GM21515 (cell line): ENCODE results near the gene MYO16.

Experiments
- ATAC-seq: cut with Tn5 transposase; IDR thresholded peaks from one replicate; pipeline ENCODE4 v1.9.1; 2021; ENCODE audit not compliant: unreplicated experiment

Gene MYO16

GRCh38 chr13:109146393-109146792, 517.0 kb downstream of the MYO16 start:
- no peak for ATAC-seq

DNA sequence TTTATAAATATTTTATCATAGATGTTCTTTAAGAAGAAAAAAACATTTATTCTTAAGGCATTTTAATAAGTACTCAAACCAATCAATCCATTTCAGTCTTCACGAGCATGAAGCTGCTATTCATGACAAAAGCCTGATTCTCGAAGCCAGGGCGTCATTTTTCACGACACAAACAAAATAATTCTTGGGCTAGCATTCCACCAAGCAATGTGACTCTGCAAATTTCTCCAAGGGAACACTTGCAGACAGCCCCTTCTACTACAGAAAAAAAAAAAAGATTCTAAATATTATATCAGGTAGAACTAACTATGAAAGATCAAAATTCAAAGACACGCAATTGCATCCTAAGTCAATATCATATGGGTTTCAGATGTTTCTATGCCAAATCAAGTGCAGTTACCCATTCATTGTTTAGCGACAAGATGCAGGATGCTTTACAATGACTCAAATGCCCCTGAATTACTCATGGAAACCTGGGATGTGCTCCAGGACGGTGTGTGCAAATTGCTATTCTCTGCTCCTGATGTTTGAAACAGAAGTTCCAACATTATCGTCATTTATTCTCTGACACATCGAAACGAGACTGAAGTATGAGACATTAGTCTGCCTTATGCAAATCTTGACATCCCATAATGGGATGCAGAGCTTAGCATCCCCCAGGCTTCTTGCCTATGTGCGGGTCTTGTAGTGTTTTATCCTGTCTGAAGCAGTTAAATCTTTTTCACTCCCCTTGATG, 517.7 kb downstream of the MYO16 start:
- ATAC-seq, result no peak

GRCh38 chr13:109148243-109148642, 518.8 kb downstream of the MYO16 start:
- no peak for ATAC-seq

GRCh38 chr13:109150696-109151095, 521.3 kb downstream of the MYO16 start:
- ATAC-seq, result no peak

DNA sequence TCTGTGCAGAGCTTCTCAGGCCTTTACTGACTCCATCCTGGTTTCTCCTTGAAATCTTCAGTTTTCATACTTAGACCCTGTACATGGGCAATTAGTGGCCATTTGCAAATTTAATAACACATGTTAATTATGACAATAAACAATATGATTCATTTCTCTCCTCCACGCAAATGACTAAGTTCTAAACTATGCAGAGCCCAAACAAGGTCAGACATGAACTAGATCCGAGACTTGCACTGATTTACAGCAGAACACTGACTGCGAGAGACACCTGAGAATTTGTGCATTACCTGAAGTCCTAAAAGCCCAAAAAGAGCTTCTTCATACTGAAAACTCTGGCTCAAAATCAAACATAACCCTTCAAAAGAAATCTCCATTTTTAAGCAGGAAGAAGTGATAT, 521.8 kb downstream of the MYO16 start:
- ATAC-seq, result no peak

- no peak for ATAC-seq
Measured at GRCh38 chr13:109151696-109152095, 522.3 kb downstream of the MYO16 start.

DNA sequence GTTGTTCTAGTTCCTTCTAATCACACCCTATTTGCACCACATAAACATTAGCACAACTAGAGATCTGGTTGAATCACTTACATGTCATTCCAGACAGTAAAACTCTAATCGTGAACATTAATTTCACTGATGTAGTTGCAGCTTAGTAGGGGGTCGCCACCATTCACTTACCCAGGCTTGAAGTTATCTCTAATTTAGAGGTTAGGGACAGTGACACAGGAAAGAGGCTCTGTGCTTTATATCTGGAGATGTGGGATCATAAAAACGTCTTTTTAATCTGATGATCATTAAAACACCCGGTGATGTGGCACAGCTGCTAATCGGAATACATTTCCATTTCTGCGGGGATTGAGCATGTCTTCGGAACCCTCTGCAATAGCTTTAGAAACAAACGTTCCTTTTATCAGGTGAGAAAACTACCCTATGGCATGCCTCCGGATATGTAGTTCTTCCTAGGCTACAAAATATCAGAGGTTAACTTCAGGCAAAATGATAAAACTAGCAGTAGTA, 523.0 kb downstream of the MYO16 start:
- ATAC-seq, result no peak

DNA sequence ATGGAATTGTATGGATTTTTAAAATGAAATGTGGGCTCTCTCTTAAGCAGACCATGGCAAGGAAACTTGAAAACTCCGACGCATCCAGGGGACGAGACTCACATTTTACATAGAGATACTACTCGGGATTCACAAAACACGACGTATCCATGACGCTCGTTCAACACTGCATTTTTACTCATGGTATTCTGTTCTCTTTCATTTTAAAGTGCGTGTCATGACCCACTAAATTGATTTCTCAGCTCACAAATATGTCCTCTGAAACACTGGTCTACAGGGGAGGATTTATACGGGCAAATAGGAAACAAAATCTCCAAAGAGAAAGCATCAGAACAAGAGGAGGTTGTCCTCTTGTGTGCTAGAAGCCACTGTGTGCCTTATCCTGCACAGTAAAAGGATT, 523.5 kb downstream of the MYO16 start:
- no peak for ATAC-seq

DNA sequence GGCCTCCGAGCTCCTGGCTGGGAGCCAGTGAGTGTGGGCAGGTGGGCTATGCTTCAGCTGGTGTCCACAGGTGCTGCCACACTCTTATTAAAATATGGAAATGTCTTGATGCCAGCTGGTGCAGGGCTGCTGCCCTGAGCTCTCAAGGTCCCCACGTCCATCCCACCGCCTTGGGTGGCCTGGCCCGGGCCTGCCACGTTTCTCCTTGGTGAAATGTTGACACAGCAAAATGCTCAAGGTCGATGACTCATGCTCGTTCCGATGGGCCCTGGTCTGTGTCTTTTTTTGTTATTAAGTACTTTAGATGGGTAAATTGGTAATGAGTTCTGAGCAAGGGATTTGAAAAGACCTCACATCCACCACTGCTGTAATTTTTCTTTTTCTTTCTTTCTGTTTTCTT, 524.7 kb downstream of the MYO16 start:
- no peak for ATAC-seq

DNA sequence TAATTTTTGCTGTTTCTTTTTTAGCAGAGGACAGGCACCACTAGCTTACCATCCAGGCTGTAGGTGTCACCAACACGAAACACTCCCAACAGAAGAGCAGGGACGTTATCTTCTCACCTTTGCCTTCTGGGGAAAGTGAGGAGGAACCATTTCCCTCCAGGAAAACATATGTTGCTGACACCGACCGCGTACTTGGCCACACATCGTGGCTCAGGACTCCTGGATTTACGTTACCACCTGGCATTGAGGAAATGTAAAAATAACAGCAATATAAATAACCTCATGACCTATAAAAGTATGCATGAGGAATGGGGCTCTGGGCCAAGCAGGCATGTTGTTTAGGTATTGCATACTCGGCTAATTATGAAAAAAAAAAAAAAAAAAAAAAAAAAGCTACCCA, 525.1 kb downstream of the MYO16 start:
- ATAC-seq, result no peak

- ATAC-seq, result no peak
Measured at GRCh38 chr13:109154966-109155761, 525.8 kb downstream of the MYO16 start.

GRCh38 chr13:109156181-109156935, 526.9 kb downstream of the MYO16 start:
- ATAC-seq, result no peak

- ATAC-seq, result no peak
Measured at GRCh38 chr13:109157275-109157674, 527.9 kb downstream of the MYO16 start.

GRCh38 chr13:109158383-109158782, 529.0 kb downstream of the MYO16 start:
- ATAC-seq, result no peak

DNA sequence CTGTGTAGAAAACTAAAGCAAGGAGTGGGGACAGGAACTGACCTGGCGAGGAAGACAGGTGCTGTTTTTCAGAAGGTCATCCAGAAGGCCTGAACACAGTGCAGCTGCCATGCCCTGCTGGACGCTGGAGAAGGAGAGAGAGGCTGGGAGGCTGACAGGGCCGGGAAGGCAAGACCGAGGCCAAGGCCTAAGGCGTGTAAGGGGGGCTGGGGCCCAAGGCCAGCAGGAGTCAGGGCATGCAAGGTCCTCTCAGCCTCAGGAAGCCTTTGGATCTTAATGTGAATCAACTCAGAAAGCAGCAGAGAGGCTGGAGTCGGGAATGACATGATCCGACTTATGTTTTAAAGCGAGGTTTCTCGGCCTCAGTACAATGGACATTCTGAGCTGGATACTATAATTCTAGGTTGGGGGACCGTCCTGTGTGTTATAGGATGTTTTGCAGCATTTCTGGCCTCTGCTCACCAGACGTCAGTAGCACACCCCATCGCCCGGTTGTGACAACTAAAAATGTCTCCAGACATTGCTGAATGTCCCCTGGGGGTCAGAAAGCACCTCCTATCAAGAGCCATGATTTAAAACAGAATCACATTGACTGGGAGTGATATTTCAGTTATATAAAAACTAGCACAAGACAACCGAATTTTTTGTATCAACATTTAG, 530.4 kb downstream of the MYO16 start:
- no peak for ATAC-seq

DNA sequence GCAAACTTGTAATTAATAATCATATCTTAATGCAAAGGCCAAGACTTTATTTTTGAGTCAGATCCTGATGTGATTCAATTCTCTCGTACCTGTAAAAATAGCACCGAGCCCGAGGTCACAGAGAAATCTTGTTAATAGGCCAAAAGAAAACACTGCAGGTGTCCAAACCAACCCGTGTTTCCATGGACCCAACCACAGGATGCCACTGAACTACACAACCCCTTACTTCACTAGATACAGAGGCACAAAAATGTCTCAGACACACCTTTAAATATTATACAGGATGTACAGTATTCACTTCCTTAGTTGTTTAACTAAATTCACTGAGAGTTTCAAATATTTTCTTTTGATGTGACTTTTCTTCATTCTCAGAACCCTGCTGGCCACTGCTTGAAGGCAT, 530.9 kb downstream of the MYO16 start:
- peak; percentile 36 for ATAC-seq

DNA sequence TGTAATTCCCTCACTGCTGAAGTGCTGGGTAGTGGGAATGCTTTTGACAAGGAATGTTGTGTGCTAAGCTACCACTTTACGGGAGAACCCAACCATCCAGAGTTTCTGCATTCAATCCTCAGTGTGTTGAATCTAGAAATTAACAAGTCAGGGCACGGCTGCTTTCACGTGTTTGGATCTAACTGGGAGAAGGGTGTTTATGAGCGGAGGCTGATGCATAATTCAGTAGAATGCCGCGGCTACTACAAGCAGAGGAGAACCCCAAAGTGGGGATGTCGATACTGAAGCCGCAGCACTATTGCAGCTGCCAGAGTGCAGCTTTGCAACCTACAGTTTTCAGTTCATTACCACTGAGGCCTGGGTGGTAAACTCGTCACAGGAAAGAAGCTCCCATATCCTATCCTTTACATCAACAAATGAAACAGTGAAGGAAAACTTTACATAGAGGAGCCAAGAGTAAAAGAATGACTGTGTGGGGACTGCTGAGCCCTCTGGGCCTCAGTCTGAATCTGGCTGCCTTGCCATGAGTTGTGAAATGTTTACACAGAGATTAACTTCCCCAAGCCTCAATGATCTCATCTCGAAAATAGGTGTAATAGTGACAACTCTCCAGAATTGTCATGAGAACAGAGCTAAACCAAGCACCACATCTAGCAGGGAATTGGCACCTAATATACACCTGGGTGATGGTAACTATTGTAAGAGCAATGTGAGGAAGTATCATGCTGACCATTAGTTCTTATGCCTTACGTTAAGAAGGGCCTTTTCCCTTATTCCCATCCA, 531.7 kb downstream of the MYO16 start:
- ATAC-seq, result peak; percentile 20

GRCh38 chr13:109162248-109163036, 533.0 kb downstream of the MYO16 start:
- ATAC-seq, result peak; percentile 88

DNA sequence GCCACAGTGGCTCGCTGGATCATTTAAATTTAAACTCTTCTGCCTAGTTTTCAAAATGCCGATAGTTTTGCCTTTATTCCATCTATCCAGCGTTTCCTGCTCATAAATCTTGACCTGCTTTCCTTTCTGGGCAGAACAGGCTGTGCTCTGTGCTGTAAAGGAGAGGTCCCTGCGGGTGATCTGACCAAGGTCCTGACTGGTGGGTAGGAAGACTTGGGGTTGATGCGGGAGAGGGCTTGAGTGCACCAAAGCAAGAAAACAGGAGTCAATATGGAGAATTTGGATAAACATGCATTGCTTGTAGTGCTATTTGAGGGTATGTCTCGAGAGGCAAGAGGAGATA, 533.6 kb downstream of the MYO16 start:
- peak; percentile 4 for ATAC-seq
